AG09309 (cell line): ENCODE measurements around the gene RANBP1.

ENCODE experiments used
- DNase-seq: peaks from one replicate; pipeline ENCODE4 v3.0.0-alpha.2; 2010; ENCODE audit warnings: low read depth
- H3K4me3 ChIP-seq: 2 replicates; pipeline ENCODE4 v1.5.1; 2011; ENCODE audit warnings: mild to moderate bottlenecking, low read depth, low read length, moderate library complexity; ENCODE audit not compliant: control insufficient read depth
- CTCF ChIP-seq: IDR thresholded peaks from 2 replicates; pipeline ENCODE4 v1.5.1; 2011; ENCODE audit warnings: mild to moderate bottlenecking, low read depth, low read length, inconsistent platforms; ENCODE audit not compliant: insufficient read depth, control insufficient read depth; ENCODE audit errors: missing control alignments

The RANBP1 gene

DNA sequence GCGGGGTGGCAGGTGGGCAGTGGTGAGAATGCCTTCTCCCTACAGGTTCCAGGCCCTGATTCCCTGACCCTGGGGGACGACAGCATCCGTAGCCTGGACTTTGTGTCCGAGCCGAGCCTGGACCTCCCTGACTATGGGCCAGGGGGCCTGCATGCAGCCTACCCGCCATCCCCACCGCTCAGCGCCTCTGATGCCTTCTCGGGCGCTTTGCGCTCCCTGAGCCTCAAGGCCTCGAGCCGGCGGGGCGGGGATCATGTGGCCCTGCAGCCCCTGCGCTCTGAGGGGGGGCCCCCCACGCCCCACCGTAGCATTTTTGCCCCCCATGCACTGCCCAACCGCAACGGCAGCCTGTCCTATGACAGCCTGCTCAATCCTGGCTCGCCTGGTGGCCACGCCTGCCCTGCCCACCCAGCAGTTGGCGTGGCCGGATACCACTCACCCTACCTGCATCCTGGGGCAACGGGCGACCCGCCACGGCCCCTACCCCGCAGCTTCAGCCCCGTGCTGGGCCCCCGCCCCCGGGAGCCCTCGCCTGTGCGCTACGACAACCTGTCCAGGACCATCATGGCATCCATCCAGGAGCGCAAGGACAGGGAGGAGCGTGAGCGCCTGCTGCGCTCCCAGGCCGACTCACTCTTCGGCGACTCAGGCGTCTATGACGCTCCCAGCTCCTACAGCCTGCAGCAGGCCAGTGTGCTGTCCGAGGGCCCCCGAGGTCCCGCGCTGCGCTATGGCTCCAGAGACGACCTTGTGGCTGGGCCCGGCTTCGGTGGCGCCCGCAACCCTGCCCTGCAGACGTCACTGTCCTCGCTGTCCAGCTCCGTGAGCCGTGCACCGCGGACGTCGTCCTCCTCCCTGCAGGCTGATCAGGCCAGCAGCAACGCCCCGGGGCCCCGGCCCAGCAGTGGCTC lies 27.1 kb downstream of the RANBP1 start:
- no peak for TF ChIP-seq CTCF

DNA sequence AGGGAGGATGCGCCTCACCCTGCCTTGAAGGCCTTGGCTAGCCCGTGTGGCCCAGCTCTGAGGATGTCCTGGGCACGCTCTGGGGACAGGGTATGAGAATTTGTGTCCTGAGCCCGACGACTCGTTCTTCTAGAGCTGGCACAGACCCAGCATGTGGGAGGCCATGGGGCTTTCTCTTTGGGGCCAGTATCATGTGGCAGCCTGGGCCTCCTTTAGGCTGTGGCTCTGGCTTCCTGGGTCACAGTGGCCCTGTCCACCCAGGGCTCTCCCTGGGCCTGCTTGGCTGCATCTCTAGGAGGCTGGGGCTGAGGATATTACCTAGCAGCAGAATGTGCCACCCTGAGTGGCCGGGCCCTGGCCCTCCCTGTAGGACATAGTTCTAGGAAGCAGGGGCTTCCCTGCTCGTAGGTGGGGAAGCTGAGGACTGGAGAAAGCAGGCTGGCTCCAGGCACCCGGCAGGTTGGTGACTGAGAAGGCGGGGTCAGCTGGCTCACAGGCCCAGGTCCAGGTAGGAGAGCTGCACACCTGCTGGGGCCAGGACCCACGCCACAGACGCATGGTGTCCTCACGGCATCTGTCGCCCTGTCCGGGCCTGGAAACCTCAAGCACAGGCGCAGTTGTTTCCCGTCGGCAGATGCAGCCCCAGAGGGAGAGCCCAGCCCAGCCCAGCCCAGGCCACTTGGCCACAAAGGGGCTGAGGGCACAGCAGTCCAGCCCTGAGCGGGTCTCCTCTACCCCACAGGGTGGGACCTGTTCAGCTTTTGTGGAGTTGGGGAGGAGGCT lies 28.2 kb downstream of the RANBP1 start:
- no peak for DNase-seq
- TF ChIP-seq CTCF = no peak
- no peak overlapping the region for H3K4me3 ChIP-seq

More for the DNA sequence above, 27.1 kb downstream of the RANBP1 start:
- DNase-seq = no peak
- no peak overlapping the region for H3K4me3 ChIP-seq

GRCh38 chr22:20145206-20145831 lies 29.4 kb downstream of the RANBP1 start:
- TF ChIP-seq CTCF = no peak

DNA sequence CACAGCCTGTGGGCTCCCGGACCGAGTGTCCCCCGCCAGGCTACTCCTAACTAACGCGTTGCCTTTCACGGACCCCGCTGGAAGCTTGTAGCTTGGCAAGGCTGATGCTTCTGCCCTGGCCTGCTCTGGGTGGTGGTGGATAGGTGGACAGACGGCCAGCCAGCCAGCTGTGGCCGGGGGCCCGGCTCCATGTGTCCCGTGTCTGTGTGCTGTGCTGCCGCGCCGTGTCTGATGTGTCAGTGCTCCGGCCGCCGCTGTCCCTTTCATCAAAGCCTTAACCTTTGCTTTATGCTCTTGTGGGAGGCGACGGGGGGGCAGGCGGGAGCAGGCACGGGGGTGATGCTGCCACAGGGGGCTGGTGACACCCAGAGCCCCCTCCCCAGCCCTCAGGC lies 29.9 kb downstream of the RANBP1 start:
- no peak overlapping the region for H3K4me3 ChIP-seq
- no peak for DNase-seq

More at GRCh38 chr22:20145206-20145831, 29.4 kb downstream of the RANBP1 start:
- no peak overlapping the region for H3K4me3 ChIP-seq
- no peak for DNase-seq

GRCh38 chr22:20146777-20147176 lies 30.9 kb downstream of the RANBP1 start:
- DNase-seq = no peak
- TF ChIP-seq CTCF = no peak
- no peak overlapping the region for H3K4me3 ChIP-seq

More for the DNA sequence above, 29.9 kb downstream of the RANBP1 start:
- TF ChIP-seq CTCF = no peak

- TF ChIP-seq CTCF = no peak
- no peak overlapping the region for H3K4me3 ChIP-seq
- DNase-seq = no peak
These were observed 31.5 kb downstream of the RANBP1 start for GRCh38 chr22:20147237-20147988.
